Measurements from ENCODE around the gene PRTN3. TPM values are rescaled to one million over a fixed set of nuclear protein-coding genes. Genes with fewer than 3 reads are reported as not detected.

Gene PRTN3
- total and polyA plus RNA-seq, 2 experiments from 2014 or later: not detected

GRCh38 chr19:821231-821824 lies 19.5 kb upstream of the PRTN3 start:
- Histone ChIP-seq H3K27me3 (peaks cover 7% of the 10 kb centered on the region), H2AFZ (peak overlapping the region; percentile 75), H3K4me2 (peak overlapping the region; percentile 96), H3K4me1 (ENCODE audit: insufficient read depth) (no peaks in the 10 kb centered on the region), H3K27ac (no peak overlapping the region), H3K36me3 (replicated peaks; ENCODE audit: insufficient read depth, low read depth) (no peaks in the 10 kb centered on the region), H4K20me1 (ENCODE audit: insufficient read depth, poor library complexity, severe bottlenecking) (no peaks in the 10 kb centered on the region), H3K9me2 (replicated peaks; ENCODE audit: insufficient read depth) (no peaks in the 10 kb centered on the region), H3K9me3 (ENCODE audit: low read depth) (no peaks in the 10 kb centered on the region), H3K4me3 (peak overlapping the region; percentile 67), H3K79me2 (no peaks in the 10 kb centered on the region)
- TF ChIP-seq EZH2phosphoT487 (IDR thresholded peaks at IDR 0.05; ENCODE audit: low read depth, severe bottlenecking, unreplicated experiment) (no peak), EZH2 (IDR thresholded peaks at IDR 0.05; ENCODE audit: borderline replicate concordance) (no peak), CTCF (IDR thresholded peaks at IDR 0.05; ENCODE audit: poor library complexity) (no peak)
- 2% methylated on average over 11 of the region's 64 CpGs for WGBS (ENCODE audit: low lambda C conversion rate, missing lambda C conversion rate)
- DNase-seq (ENCODE audit: low spot score): peak; percentile 44

- Histone ChIP-seq H3K27ac (no peak within 1 kb of the TSS), H3K79me2 (no peaks in the 10 kb centered on the region), H3K36me3 (replicated peaks; ENCODE audit: insufficient read depth, low read depth) (no peaks in the 10 kb centered on the region), H4K20me1 (ENCODE audit: insufficient read depth, poor library complexity, severe bottlenecking) (no peaks in the 10 kb centered on the region), H3K4me2 (peak within 1 kb of the TSS; percentile 96), H3K9me2 (replicated peaks; ENCODE audit: insufficient read depth) (no peaks in the 10 kb centered on the region), H3K4me1 (ENCODE audit: insufficient read depth) (no peaks in the 10 kb centered on the region), H3K9me3 (ENCODE audit: low read depth) (no peaks in the 10 kb centered on the region), H3K27me3 (peaks cover 7% of the 10 kb centered on the region), H2AFZ (peak within 1 kb of the TSS; percentile 75), H3K4me3 (peak within 1 kb of the TSS; percentile 67)
- no peak for TF ChIP-seq CTCF (IDR thresholded peaks at IDR 0.05; ENCODE audit: poor library complexity)
- 0% methylated on average over 5 of the region's 86 CpGs for WGBS (ENCODE audit: low lambda C conversion rate, missing lambda C conversion rate)
- DNase-seq (ENCODE audit: low spot score): peak; percentile 43
Observed at GRCh38 chr19:821825-822503, 18.8 kb upstream of the PRTN3 start, which contains the start of gene PLPPR3. TSS of gene PLPPR3 (minus strand) at chr19:821955. CDS start at chr19:821559, 396 bp downstream.

GRCh38 chr19:823565-824121 lies 17.2 kb upstream of the PRTN3 start:
- Histone ChIP-seq H3K36me3 (replicated peaks; ENCODE audit: insufficient read depth, low read depth) (no peaks in the 10 kb centered on the region), H3K9me2 (replicated peaks; ENCODE audit: insufficient read depth) (no peaks in the 10 kb centered on the region), H2AFZ (no peak overlapping the region), H3K4me1 (ENCODE audit: insufficient read depth) (no peaks in the 10 kb centered on the region), H3K4me2 (no peak overlapping the region), H4K20me1 (ENCODE audit: insufficient read depth, poor library complexity, severe bottlenecking) (no peaks in the 10 kb centered on the region), H3K9me3 (ENCODE audit: low read depth) (no peaks in the 10 kb centered on the region), H3K4me3 (no peak overlapping the region), H3K27me3 (peaks cover 7% of the 10 kb centered on the region), H3K79me2 (no peaks in the 10 kb centered on the region), H3K27ac (no peak overlapping the region)
- TF ChIP-seq EZH2phosphoT487 (IDR thresholded peaks at IDR 0.05; ENCODE audit: low read depth, severe bottlenecking, unreplicated experiment) (no peak), EZH2 (IDR thresholded peaks at IDR 0.05; ENCODE audit: borderline replicate concordance) (no peak), CTCF (IDR thresholded peaks at IDR 0.05; ENCODE audit: poor library complexity) (no peak)
- 58% methylated on average over 12 of the region's 12 CpGs for WGBS (ENCODE audit: low lambda C conversion rate, missing lambda C conversion rate)
- DNase-seq (ENCODE audit: low spot score): peak; percentile 12

Data from hepatocyte (in vitro differentiated cells).